HepG2 (cell line): ENCODE results near the gene AMIGO1. TPM values are rescaled to one million over a fixed set of nuclear protein-coding genes. Genes with fewer than 3 reads are reported as not detected.

ENCODE experiments used
- BORCS8-MEF2B ChIP-seq: sonication (generic); formaldehyde crosslinking; IDR thresholded peaks from 2 replicates; pipeline ENCODE4 v1.8.0; 2022; ENCODE audit warnings: mild to moderate bottlenecking, missing genetic modification reagents
- CCDC6 ChIP-seq: sonication (generic); formaldehyde crosslinking; IDR thresholded peaks from 2 replicates; pipeline ENCODE4 v1.8.1; 2022; ENCODE audit warnings: mild to moderate bottlenecking, missing genetic modification reagents, moderate library complexity
- CREB1 ChIP-seq, 2 experiments: fragments of 450-650 bp in 1 of 2; IDR thresholded peaks; 2 replicates each; pipeline ENCODE4 v1.6.1; 2016 to 2017; ENCODE audit warnings: control low read depth in 1 of 2, mild to moderate bottlenecking in 1 of 2, missing compliant biosample characterization in 1 of 2, missing genetic modification characterization in 1 of 2
- CTCF ChIP-seq: sonication (generic); formaldehyde crosslinking; IDR thresholded peaks from 2 replicates; pipeline ENCODE4 v1.5.0; 2020; ENCODE audit warnings: mild to moderate bottlenecking, missing genetic modification reagents, moderate library complexity
- DMTF1 ChIP-seq: sonication (generic); formaldehyde crosslinking; IDR thresholded peaks from 2 replicates; pipeline ENCODE4 v1.4.0; 2020; ENCODE audit warnings: mild to moderate bottlenecking, missing genetic modification reagents
- EHMT2 ChIP-seq: fragments of 200-600 bp; sonication (generic); IDR thresholded peaks from 2 replicates; pipeline ENCODE4 v1.7.0; 2017; ENCODE audit warnings: antibody characterized with exemption, low read depth, low read length, borderline replicate concordance
- HDAC2 ChIP-seq: sonication (generic); formaldehyde crosslinking; IDR thresholded peaks from 2 replicates; pipeline ENCODE4 v1.4.0; 2020; ENCODE audit warnings: missing genetic modification reagents
- IKZF4 ChIP-seq: sonication (generic); formaldehyde crosslinking; IDR thresholded peaks from 2 replicates; pipeline ENCODE4 v1.5.1; 2020; ENCODE audit warnings: borderline replicate concordance, mild to moderate bottlenecking, low read depth, missing genetic modification reagents; ENCODE audit errors: not compliant biosample characterization
- IRF9 ChIP-seq: sonication (generic); formaldehyde crosslinking; IDR thresholded peaks from 2 replicates; pipeline ENCODE4 v1.8.0; 2022; ENCODE audit warnings: missing genetic modification reagents, mild to moderate bottlenecking, borderline replicate concordance
- IRX3 ChIP-seq: sonication (generic); formaldehyde crosslinking; IDR thresholded peaks from 2 replicates; pipeline ENCODE4 v1.8.1; 2023; ENCODE audit warnings: mild to moderate bottlenecking, low read depth, missing genetic modification reagents, borderline replicate concordance
- MBD4 ChIP-seq: IDR thresholded peaks from 2 replicates; pipeline ENCODE4 v1.6.1; 2012; ENCODE audit warnings: low read length, inconsistent platforms, borderline replicate concordance
- MIER2 ChIP-seq: IDR thresholded peaks from 2 replicates; pipeline ENCODE4 v1.6.1; 2016; ENCODE audit warnings: missing biosample characterization, missing genetic modification reagents
- MTF2 ChIP-seq: sonication (generic); formaldehyde crosslinking; IDR thresholded peaks from 2 replicates; pipeline ENCODE4 v1.5.0; 2020; ENCODE audit warnings: missing genetic modification reagents, borderline replicate concordance
- NR2F6 ChIP-seq, 2 experiments: IDR thresholded peaks; 2 replicates each; pipeline ENCODE4 v1.6.1; 2016; ENCODE audit warnings: antibody characterized with exemption in 1 of 2, mild to moderate bottlenecking in 1 of 2
- PHF8 ChIP-seq: sonication (generic); formaldehyde crosslinking; IDR thresholded peaks from 2 replicates; pipeline ENCODE4 v1.5.0; 2020; ENCODE audit warnings: missing genetic modification reagents
- PPARG ChIP-seq: conservative IDR thresholded peaks from 2 replicates; pipeline ENCODE4 v1.6.1; 2016; ENCODE audit warnings: missing biosample characterization, missing genetic modification reagents
- RFXAP ChIP-seq: sonication (generic); formaldehyde crosslinking; IDR thresholded peaks from 2 replicates; pipeline ENCODE4 v1.4.0; 2020; ENCODE audit warnings: missing genetic modification reagents, borderline replicate concordance
- TBL1XR1 ChIP-seq: fragments of 150-350 bp; IDR thresholded peaks from 2 replicates; pipeline ENCODE4 v1.6.1; 2014; ENCODE audit warnings: borderline replicate concordance, low read length; ENCODE audit not compliant: partially characterized antibody
- ZBTB14 ChIP-seq: sonication (generic); formaldehyde crosslinking; IDR thresholded peaks from 2 replicates; pipeline ENCODE4 v1.4.0; 2020; ENCODE audit warnings: missing genetic modification reagents
- ZMYM3 ChIP-seq: sonication (generic); formaldehyde crosslinking; IDR thresholded peaks from 2 replicates; pipeline ENCODE4 v1.5.1; 2020; ENCODE audit warnings: mild to moderate bottlenecking, missing genetic modification reagents
- ZNF138 ChIP-seq: sonication (generic); formaldehyde crosslinking; IDR thresholded peaks from 2 replicates; pipeline ENCODE4 v1.5.0; 2020; ENCODE audit warnings: mild to moderate bottlenecking, low read depth, missing genetic modification reagents
- ZNF383 ChIP-seq: sonication (generic); formaldehyde crosslinking; IDR thresholded peaks from 2 replicates; pipeline ENCODE4 v1.4.0; 2020; ENCODE audit warnings: missing genetic modification reagents, mild to moderate bottlenecking, borderline replicate concordance
- polyA plus RNA-seq, 8 experiments: library from polyadenylated mRNA; depleted of rRNA in 3 of 8; stranded (reverse) in 7 of 8; unstranded in 1 of 8; fragments of >200 nt; fragmentation: Illumina TruSeq in 4 of 8; extraction: Trizol in 4 of 8; gene quantifications; 2 replicates each; pipeline versions ENCODE4 v1.2.1 to v1.2.3, GENCODE V29; 2011 to 2016; ENCODE audit warnings: low read depth in 4 of 8, missing spikeins in 1 of 8, mixed read lengths in 1 of 8; ENCODE audit not compliant: insufficient read depth in 1 of 8
- total RNA-seq, 5 experiments: library from RNA; depleted of rRNA; stranded (reverse); fragments of >200 nt; fragmentation: Illumina TruSeq; extraction: Trizol; gene quantifications; 2 replicates each; pipeline ENCODE4 v1.2.3, GENCODE V29; 2016; ENCODE audit warnings: low read depth in 1 of 5

Gene AMIGO1
- total and polyA plus RNA-seq, 2 of the 13 experiments (the other 11 are each of a cell fraction or from before 2014, with no cell fraction given) = 0.40 to 1.3 TPM

- TF ChIP-seq BORCS8-MEF2B = peak; percentile 71
- peak; percentile 88 for TF ChIP-seq IKZF4 (CRISPR knock-in tag)
- TF ChIP-seq CREB1 (IDR thresholded peaks at IDR 0.05) = peak; percentile 82
- peak; percentile 95 for TF ChIP-seq CREB1 (CRISPR knock-in tag; IDR thresholded peaks at IDR 0.05)
- no peak for TF ChIP-seq MBD4
- TF ChIP-seq MTF2 (CRISPR knock-in tag) = no peak
- TF ChIP-seq ZMYM3 (CRISPR knock-in tag) = no peak
- no peak for TF ChIP-seq NR2F6 (IDR thresholded peaks at IDR 0.05)
- TF ChIP-seq NR2F6 (CRISPR knock-in tag; IDR thresholded peaks at IDR 0.05) = peak; percentile 34; the same call in 1 of the 2 replicates
- peak; percentile 86; the same call in 1 of the 2 replicates for TF ChIP-seq IRX3 (CRISPR knock-in tag)
- no peak for TF ChIP-seq EHMT2
- peak; percentile 12; the same call in 1 of the 2 replicates for TF ChIP-seq HDAC2
- 0 out of 2 replicates have a peak, but pooled peaks have one; percentile 77 for TF ChIP-seq ZNF138
- 0 out of 2 replicates have a peak, but pooled peaks have one; percentile 58 for TF ChIP-seq DMTF1 (CRISPR knock-in tag)
- no peak for TF ChIP-seq ZNF383
- TF ChIP-seq RFXAP (CRISPR knock-in tag) = peak; percentile 69; the same call in 1 of the 2 replicates
- TF ChIP-seq PPARG (CRISPR knock-in tag) = no peak
- 0 out of 2 replicates have a peak, but pooled peaks have one; percentile 63 for TF ChIP-seq CCDC6
- peak; percentile 12 for TF ChIP-seq TBL1XR1
- no peak for TF ChIP-seq MIER2 (CRISPR knock-in tag)
- peak; percentile 17; the same call in 1 of the 2 replicates for TF ChIP-seq CTCF
- TF ChIP-seq ZBTB14 = no peak
- peak; percentile 98 for TF ChIP-seq PHF8 (CRISPR knock-in tag)
- TF ChIP-seq IRF9 (CRISPR knock-in tag) = no peak; the same call in 1 of the 2 replicates
Observed at GRCh38 chr1:109548321-109549267, 39.1 kb upstream of the AMIGO1 start, which contains the start of gene GNAI3 (continued).
